Heart left ventricle (tissue), 16 donors: ENCODE data around the gene LYVE1. TPM values are rescaled to one million over a fixed set of nuclear protein-coding genes. Genes with fewer than 3 reads are reported as not detected.

Experiments
- ATAC-seq, 4 donors: fragments of 200-7000 bp; cut with Tn5 transposase; one replicate each; pipeline ENCODE4 v1.9.1; 2020 to 2022; ENCODE audit warnings: moderate library complexity in 4 of 4, mild to moderate bottlenecking in 3 of 4, moderate number of reproducible peaks in 1 of 4
- DNase-seq, 5 donors: peaks; one replicate each; pipeline ENCODE4 v3.0.0-alpha.2; 2020
- H3K27ac ChIP-seq, 12 donors: fragments of 200-600 bp; sonication (generic) in 4 of 12; one replicate each; pipeline versions ENCODE4 v1.5.0 to v1.8.0; 2016 to 2022; ENCODE audit warnings: mild to moderate bottlenecking in 2 of 12
- H3K27me3 ChIP-seq, 9 donors: fragments of 200-600 bp; sonication (generic) in 2 of 9; one replicate each; pipeline versions ENCODE4 v1.5.1 to v1.8.0; 2016 to 2022; ENCODE audit warnings: mild to moderate bottlenecking in 3 of 9
- H3K36me3 ChIP-seq, 9 donors: fragments of 200-600 bp; sonication (generic) in 2 of 9; one replicate each; pipeline versions ENCODE4 v1.5.0 to v1.8.0; 2018 to 2022; ENCODE audit warnings: mild to moderate bottlenecking in 2 of 9
- H3K4me1 ChIP-seq, 12 donors: fragments of 200-600 bp; sonication (generic) in 4 of 12; one replicate each; pipeline versions ENCODE4 v1.5.0 to v1.8.0; 2016 to 2022; ENCODE audit warnings: mild to moderate bottlenecking in 3 of 12
- H3K4me3 ChIP-seq, 12 donors: fragments of 200-600 bp; sonication (generic) in 4 of 12; one replicate each; pipeline versions ENCODE4 v1.5.0 to v1.8.0; 2017 to 2022; ENCODE audit warnings: mild to moderate bottlenecking in 9 of 12, moderate library complexity in 4 of 12
- H3K9me3 ChIP-seq, 12 donors: fragments of 200-600 bp; sonication (generic) in 4 of 12; one replicate each; pipeline versions ENCODE4 v1.5.0 to v1.8.0; 2016 to 2022; ENCODE audit warnings: mild to moderate bottlenecking in 1 of 12
- POLR2A ChIP-seq, 2 donors: fragments of 450-650 bp; IDR thresholded peaks; one replicate each; pipeline ENCODE4 v1.6.1; 2017; ENCODE audit warnings: antibody characterized with exemption in 2 of 2, mild to moderate bottlenecking in 2 of 2, moderate library complexity in 2 of 2
- WGBS, 4 donors: extraction: QIAGEN DNeasy Blood & Tissue Kit in 2 of 4; methylation state at CpG; one replicate each; pipeline versions ENCODE4 v1.1.5 to v1.1.7; 2013 to 2018; 5-methylcytosine and 5-hydroxymethylcytosine counted together
- intact Hi-C, 10 donors: fragments of 100-400 bp; cut with DNase I; formaldehyde crosslinking; loops; one replicate each; pipeline versions ENCODE4 v1.11.1 to v1.14.2; 2022
- polyA plus RNA-seq, 2 donors: library from polyadenylated mRNA; stranded (reverse); fragments of 200-250 nt; gene quantifications; one replicate each; pipeline ENCODE4 v1.2.3, GENCODE V29; 2013
- total RNA-seq, 9 donors: library from RNA; depleted of rRNA in 2 of 9; stranded (reverse); fragments of >200 nt in 2 of 9; fragmentation: NEBNext Ultra II Directional in 3 of 9; extraction: Animal tissue kit (Norgen Biotek cat#: 25700) in 3 of 9; gene quantifications; one replicate each; pipeline versions ENCODE4 v1.1.0 to v1.2.4, GENCODE V29; 2016 to 2023
- TF ChIP-seq, protein P1 (sequence below), 12 donors: fragments of 200-600 bp; sonication (generic) in 4 of 12; IDR thresholded peaks; one replicate each; pipeline versions ENCODE4 v1.5.0 to v1.8.0; 2018 to 2022; ENCODE audit warnings: antibody characterized with exemption in 12 of 12, mild to moderate bottlenecking in 5 of 12
- donor health status: ischemic (EF 13 %, LVEDD 7.1; RV severe dilation, severe dysfunction).
- donor health status: healthy with polysubstance abuse.
- donor health status: DM: no; HTN: yes; CAD: no.
- donor health status: DM: no; HTN: no; CAD: no.
- donor health status: ischemic (EF 25% LVEDD 6.9; RV normal size, moderate dysfunction).
- donor health status: ischemic (EF 25% LVEDD 5.7; RV mildly dilated, moderate dysfunction).
- donor health status: healthy.
- donor health status: DM: yes; HTN: yes; CAD: no.
- donor health status: ischemic (EF 35%, LVEDD 5.7; RV mildly dilated, moderate dysfunction).
- donor health status: nonischemic (EF 11% LVEDD 7.7; RV severe dilation, severe dysfunction).
- donor health status: DM: yes; HTN: yes; CAD: no.
- donor health status: PGD.
- donor health status: ischemic (EF 29% LVEDD 5.4; RV normal size, mild dysfunction).
- donor health status: nonischemic (EF 23%, LVEDD 6.1; RV moderate dilation, normal function).

The LYVE1 gene
- total and polyA plus RNA-seq, 11 donors, result 8.1 to 163 (median 24.1) TPM

DNA sequence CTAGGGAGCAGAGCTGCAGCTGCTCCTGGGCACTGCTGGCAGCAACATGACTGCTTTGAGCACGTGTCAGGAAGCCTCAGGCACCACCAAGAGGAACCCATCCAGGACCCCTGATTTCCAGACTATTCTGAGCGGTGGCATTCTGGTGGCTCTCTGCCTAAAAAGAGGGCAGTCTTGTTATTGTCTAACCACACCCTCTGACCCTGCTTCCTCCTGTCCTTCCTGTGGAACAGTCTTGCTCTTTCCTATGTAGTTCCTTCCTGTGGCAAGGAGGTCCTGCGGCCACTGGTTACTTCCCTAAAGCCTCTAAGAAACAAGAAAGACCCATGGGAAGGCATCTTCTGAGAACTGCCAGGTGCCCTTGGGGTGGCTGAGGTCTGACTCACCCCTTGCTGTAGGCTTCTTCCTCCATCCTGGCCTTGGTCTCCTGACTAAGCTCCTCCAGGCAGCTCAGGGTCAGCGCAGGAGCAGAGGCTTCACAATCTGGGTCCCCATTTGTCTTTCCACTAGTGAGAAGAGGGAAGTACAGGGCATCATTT is 13.1 kb upstream of the LYVE1 start:
- peaks cover 0 to 26% (median 0%) of the 10 kb centered on the region in 9 donors for H3K36me3 ChIP-seq
- intact Hi-C loops, result no loop called here
- no peaks in the 10 kb centered on the region for H3K27me3 ChIP-seq
- H3K9me3 ChIP-seq, result no peaks in the 10 kb centered on the region
- no peak overlapping the region for H3K4me3 ChIP-seq
- 63 to 77% (median 68%) methylated on average over 4 of the region's 4 CpGs for WGBS, 4 donors
- peak; percentile 45 to 88 (median 81) for ATAC-seq
- TF ChIP-seq, protein P1, sequence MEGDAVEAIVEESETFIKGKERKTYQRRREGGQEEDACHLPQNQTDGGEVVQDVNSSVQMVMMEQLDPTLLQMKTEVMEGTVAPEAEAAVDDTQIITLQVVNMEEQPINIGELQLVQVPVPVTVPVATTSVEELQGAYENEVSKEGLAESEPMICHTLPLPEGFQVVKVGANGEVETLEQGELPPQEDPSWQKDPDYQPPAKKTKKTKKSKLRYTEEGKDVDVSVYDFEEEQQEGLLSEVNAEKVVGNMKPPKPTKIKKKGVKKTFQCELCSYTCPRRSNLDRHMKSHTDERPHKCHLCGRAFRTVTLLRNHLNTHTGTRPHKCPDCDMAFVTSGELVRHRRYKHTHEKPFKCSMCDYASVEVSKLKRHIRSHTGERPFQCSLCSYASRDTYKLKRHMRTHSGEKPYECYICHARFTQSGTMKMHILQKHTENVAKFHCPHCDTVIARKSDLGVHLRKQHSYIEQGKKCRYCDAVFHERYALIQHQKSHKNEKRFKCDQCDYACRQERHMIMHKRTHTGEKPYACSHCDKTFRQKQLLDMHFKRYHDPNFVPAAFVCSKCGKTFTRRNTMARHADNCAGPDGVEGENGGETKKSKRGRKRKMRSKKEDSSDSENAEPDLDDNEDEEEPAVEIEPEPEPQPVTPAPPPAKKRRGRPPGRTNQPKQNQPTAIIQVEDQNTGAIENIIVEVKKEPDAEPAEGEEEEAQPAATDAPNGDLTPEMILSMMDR (IDR thresholded peaks at IDR 0.05), result no peak
- no peak for TF ChIP-seq POLR2A (IDR thresholded peaks at IDR 0.05)
- H3K27ac ChIP-seq, result peak overlapping the region in 7 of 12 donors; percentile 26 to 79 (median 40)
- peaks cover 0 to 57% (median 22%) of the 10 kb centered on the region in 12 donors for H3K4me1 ChIP-seq
- DNase-seq, result peak; percentile 39 to 67 (median 64)

DNA sequence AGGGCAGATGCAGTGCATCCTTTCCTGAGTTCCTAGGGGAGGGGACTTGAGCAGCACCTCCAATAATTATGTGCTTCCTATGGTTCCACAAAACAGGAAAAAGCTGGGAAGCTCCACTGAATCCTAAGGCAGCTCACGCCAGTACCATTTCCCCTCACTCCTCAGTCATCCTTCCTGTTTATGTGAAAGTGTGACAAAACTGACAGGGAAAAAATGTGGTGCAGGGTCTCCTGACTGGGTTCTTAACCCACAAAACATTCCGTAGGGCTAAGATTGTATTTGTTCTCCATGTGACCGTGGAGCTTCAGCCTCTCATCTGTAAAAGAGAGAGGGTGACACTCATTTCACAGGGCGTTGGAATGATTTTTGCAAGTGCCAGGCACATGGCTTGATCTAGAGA is 12.2 kb upstream of the LYVE1 start:
- H3K27ac ChIP-seq, result peak overlapping the region in 7 of 12 donors; percentile 26 to 79 (median 40)
- ATAC-seq (peak in 1 of 4 donors; percentile 50), DNase-seq (no peak)
- no peaks in the 10 kb centered on the region for H3K27me3 ChIP-seq
- H3K36me3 ChIP-seq, result peaks cover 0 to 26% (median 0%) of the 10 kb centered on the region in 9 donors
- no peak overlapping the region for H3K4me3 ChIP-seq
- WGBS, 4 donors, result 68 to 76% (median 70%) methylated on average over 4 of the region's 4 CpGs
- TF ChIP-seq POLR2A (IDR thresholded peaks at IDR 0.05), result no peak
- TF ChIP-seq, protein P1 (IDR thresholded peaks at IDR 0.05), result no peak
- peaks cover 0 to 57% (median 22%) of the 10 kb centered on the region in 12 donors for H3K4me1 ChIP-seq
- no peaks in the 10 kb centered on the region for H3K9me3 ChIP-seq
- intact Hi-C loops, result no loop called here

DNA sequence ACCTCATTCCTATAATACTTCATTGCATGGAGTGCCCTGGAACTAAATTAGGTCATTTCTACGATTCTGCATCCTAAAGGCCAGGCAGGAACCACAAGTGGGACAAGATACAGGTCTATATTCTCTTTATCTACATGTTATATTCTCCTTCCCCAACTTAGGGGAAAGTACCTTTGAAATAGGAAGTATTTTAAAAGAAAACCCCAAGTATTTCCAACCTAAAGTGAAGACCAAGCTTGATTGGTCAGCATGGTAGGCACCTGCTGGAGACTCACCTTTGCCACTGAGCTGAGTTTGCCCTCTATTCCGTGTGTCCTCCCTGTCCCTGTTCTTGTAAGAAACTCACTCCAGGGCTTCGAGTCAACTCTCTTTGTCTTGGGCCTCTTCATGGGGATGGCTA is 11.2 kb upstream of the LYVE1 start:
- H3K36me3 ChIP-seq, result peaks cover 0 to 26% (median 0%) of the 10 kb centered on the region in 9 donors

DNA sequence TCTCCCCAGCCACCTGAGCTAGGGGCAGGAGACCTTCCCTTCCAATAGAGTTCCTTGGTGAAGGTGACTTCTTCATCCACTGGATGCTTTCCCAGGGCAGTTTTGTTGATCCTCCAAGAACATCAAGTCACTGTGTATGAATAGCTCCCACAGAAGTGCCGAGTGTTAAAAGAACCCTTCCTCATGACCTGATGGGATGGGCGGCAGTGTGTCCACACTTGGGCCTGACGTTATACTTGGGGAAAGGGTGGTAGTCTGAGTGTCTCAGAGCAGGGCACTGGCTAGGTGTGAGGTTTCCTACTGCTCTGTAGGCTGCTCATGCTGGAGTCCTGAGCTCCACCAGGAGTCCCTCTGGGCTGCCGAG is 7.6 kb upstream of the LYVE1 start:
- ATAC-seq (no peak), DNase-seq (no peak)
- peaks cover 0 to 26% (median 0%) of the 10 kb centered on the region in 9 donors for H3K36me3 ChIP-seq
- peaks cover 0 to 26% (median 8%) of the 10 kb centered on the region in 12 donors for H3K4me1 ChIP-seq
- intact Hi-C loops, result loop anchor here in 1 of 10 donors (5.0 kb wide), 1 partner anchor 71 kb away; no protein-coding TSS in a partner anchor
- H3K27me3 ChIP-seq, result no peaks in the 10 kb centered on the region
- no peak overlapping the region for H3K27ac ChIP-seq
- H3K4me3 ChIP-seq, result no peak overlapping the region
- WGBS, 4 donors, result 72 to 95% (median 93%) methylated on average over 3 to 4 of the region's 4 CpGs
- no peaks in the 10 kb centered on the region for H3K9me3 ChIP-seq
- no peak for TF ChIP-seq POLR2A (IDR thresholded peaks at IDR 0.05)
- TF ChIP-seq, protein P1 (IDR thresholded peaks at IDR 0.05), result no peak

More for the DNA sequence above, 11.2 kb upstream of the LYVE1 start:
- WGBS, 4 donors, result 91 to 98% (median 95%) methylated on average over 3 of the region's 3 CpGs
- DNase-seq (no peak), ATAC-seq (no peak)
- H3K27me3 ChIP-seq, result no peaks in the 10 kb centered on the region
- H3K4me3 ChIP-seq, result no peak overlapping the region
- H3K27ac ChIP-seq, result peak overlapping the region in 1 of 12 donors; percentile 61
- intact Hi-C loops, result loop anchor here in 1 of 10 donors (5.0 kb wide), 1 partner anchor 68 kb away; no protein-coding TSS in a partner anchor
- H3K9me3 ChIP-seq, result no peaks in the 10 kb centered on the region
- no peak for TF ChIP-seq POLR2A (IDR thresholded peaks at IDR 0.05)
- TF ChIP-seq, protein P1 (IDR thresholded peaks at IDR 0.05), result no peak
- peaks cover 0 to 53% (median 18%) of the 10 kb centered on the region in 12 donors for H3K4me1 ChIP-seq
